K562 (cell line): Measurements from ENCODE around the gene PDE11A. TPM values are rescaled to one million over a fixed set of nuclear protein-coding genes. Genes with fewer than 3 reads are reported as not detected.
A peak's percentile ranks its signal among the peaks of the same experiment; 100 is the strongest.

ENCODE experiments used
- ASH1L ChIP-seq: fragments of 450-650 bp; IDR thresholded peaks from 2 replicates; pipeline ENCODE4 v1.6.1; 2018; ENCODE audit warnings: borderline replicate concordance, mild to moderate bottlenecking, low read depth; ENCODE audit not compliant: partially characterized antibody
- BCOR ChIP-seq: fragments of 450-650 bp; IDR thresholded peaks from 2 replicates; pipeline ENCODE4 v1.6.1; 2016
- CEBPB ChIP-seq: fragments of 450-650 bp; IDR thresholded peaks from 2 replicates; pipeline ENCODE4 v1.6.1; 2016; ENCODE audit warnings: missing genetic modification characterization, missing compliant biosample characterization
- CHCHD3 ChIP-seq: fragments of 250-450 bp; sonication (Bioruptor Pico); IDR thresholded peaks from 2 replicates; pipeline ENCODE4 v2.1.2; 2022; ENCODE audit warnings: mild to moderate bottlenecking
- CREB1 ChIP-seq, 2 experiments: sonication (generic) in 1 of 2; formaldehyde crosslinking in 1 of 2; IDR thresholded peaks; 2 replicates each; pipeline versions ENCODE4 v1.6.1 to v1.8.0; 2012 to 2022; ENCODE audit warnings: inconsistent platforms in 1 of 2, mild to moderate bottlenecking in 1 of 2, missing genetic modification reagents in 1 of 2, moderate library complexity in 1 of 2
- FOS ChIP-seq: IDR thresholded peaks from 3 replicates; pipeline ENCODE4 v1.6.1; 2011; ENCODE audit not compliant: insufficient read length; ENCODE audit errors: extremely low read depth
- FUS ChIP-seq: fragments of 200-400 bp; formaldehyde crosslinking; optimal IDR thresholded peaks from 2 replicates; pipeline ENCODE3; 2017; ENCODE audit warnings: low read depth, low read length
- POLR2H ChIP-seq: IDR thresholded peaks from 2 replicates; pipeline ENCODE4 v1.6.1; 2016; ENCODE audit warnings: missing genetic modification characterization, low read depth, mild to moderate bottlenecking, control low read depth, missing compliant biosample characterization, moderate library complexity
- PTBP1 ChIP-seq: fragments of 200-400 bp; formaldehyde crosslinking; IDR thresholded peaks from 2 replicates; pipeline ENCODE4 v1.6.1; 2017; ENCODE audit warnings: low read depth, low read length
- SMARCA5 ChIP-seq: fragments of 450-650 bp; IDR thresholded peaks from 2 replicates; pipeline ENCODE4 v1.6.1; 2016
- SNRNP70 ChIP-seq: fragments of 200-400 bp; formaldehyde crosslinking; optimal IDR thresholded peaks from 2 replicates; pipeline ENCODE3; 2017; ENCODE audit warnings: low read depth, low read length
- TBP ChIP-seq: optimal IDR thresholded peaks from 2 replicates; pipeline ENCODE3; 2011; ENCODE audit warnings: low read depth, low read length, improper control_type of control experiment
- TRIM28 ChIP-seq: fragments of 450-650 bp; IDR thresholded peaks from 2 replicates; pipeline ENCODE4 v1.6.1; 2017
- ZBTB8A ChIP-seq: fragments of 450-650 bp; IDR thresholded peaks from 2 replicates; pipeline ENCODE4 v1.6.1; 2018; ENCODE audit warnings: mild to moderate bottlenecking, moderate library complexity; ENCODE audit not compliant: partially characterized antibody
- ZNF134 ChIP-seq: fragments of 250-450 bp; sonication (Bioruptor Pico); conservative IDR thresholded peaks from 2 replicates; pipeline ENCODE4 v1.4.0; 2020
- ZNF146 ChIP-seq: IDR thresholded peaks from one replicate; pipeline ENCODE4 v1.6.1; 2018; ENCODE audit warnings: missing compliant biosample characterization; ENCODE audit not compliant: unreplicated experiment
- ZNF197 ChIP-seq: fragments of 200-800 bp; sonication (Bioruptor generic); IDR thresholded peaks from 2 replicates; pipeline ENCODE4 v1.6.1; 2016; ENCODE audit warnings: low read depth, missing genetic modification characterization, missing compliant biosample characterization
- ZNF57 ChIP-seq: fragments of 450-650 bp; formaldehyde crosslinking; IDR thresholded peaks from 2 replicates; pipeline ENCODE4 v1.4.0; 2020; ENCODE audit warnings: mild to moderate bottlenecking, moderate library complexity
- ZNF79 ChIP-seq: fragments of 250-450 bp; sonication (Bioruptor Pico); IDR thresholded peaks from 2 replicates; pipeline ENCODE4 v1.4.0; 2020; ENCODE audit warnings: low read depth, mild to moderate bottlenecking, moderate library complexity
- polyA plus RNA-seq, 8 experiments: library from polyadenylated mRNA; depleted of rRNA in 4 of 8; stranded (reverse) in 5 of 8; unstranded in 3 of 8; fragments of >200 nt; fragmentation: Nextera tagmentation in 2 of 8; fragmentation: Illumina TruSeq in 1 of 8; extraction: Ambion mirVana in 2 of 8; extraction: Trizol in 1 of 8; gene quantifications; 2 replicates each; pipeline versions ENCODE4 v1.2.1 to v1.2.3, GENCODE V29; 2011 to 2014; ENCODE audit warnings: inconsistent platforms in 1 of 8, missing spikeins in 1 of 8
- total RNA-seq, 7 experiments: library from RNA; depleted of rRNA in 6 of 7; stranded (reverse); fragments of >200 nt in 6 of 7; fragmentation: Illumina TruSeq in 2 of 7; extraction: Trizol in 2 of 7; gene quantifications; 2 replicates each; pipeline versions ENCODE4 v1.2.1 to v1.2.3, GENCODE V29; 2011 to 2021; ENCODE audit warnings: low replicate concordance in 1 of 7
- TF ChIP-seq, protein P1 (sequence below): fragments of 250-450 bp; sonication (Bioruptor Pico); IDR thresholded peaks from 2 replicates; pipeline ENCODE4 v1.9.0; 2021; ENCODE audit warnings: mild to moderate bottlenecking, inconsistent platforms
- TF ChIP-seq, protein P2 (sequence below), 2 experiments: fragments of 250-450 bp in 1 of 2; fragments of 450-650 bp in 1 of 2; sonication (Bioruptor Pico) in 1 of 2; IDR thresholded peaks; 2 replicates each; pipeline versions ENCODE4 v1.6.1 to v1.8.0; 2016 to 2021; ENCODE audit warnings: mild to moderate bottlenecking in 2 of 2, moderate library complexity in 2 of 2, missing compliant biosample characterization in 1 of 2, missing genetic modification characterization in 1 of 2
- TF ChIP-seq, protein P3 (sequence below): fragments of 200-800 bp; sonication (Bioruptor generic); IDR thresholded peaks from 2 replicates; pipeline ENCODE4 v1.6.1; 2017; ENCODE audit warnings: missing genetic modification characterization, missing compliant biosample characterization
- TF ChIP-seq, protein P4 (sequence below): fragments of 450-650 bp; formaldehyde crosslinking; IDR thresholded peaks from 2 replicates; pipeline ENCODE4 v1.4.0; 2022; ENCODE audit warnings: mild to moderate bottlenecking, moderate library complexity

PDE11A gene
- total and polyA plus RNA-seq, 9 of the 15 experiments (the other 6 are each of a cell fraction or from before 2014, with no cell fraction given), result 3.2 to 22.1 (median 5.7) TPM

DNA sequence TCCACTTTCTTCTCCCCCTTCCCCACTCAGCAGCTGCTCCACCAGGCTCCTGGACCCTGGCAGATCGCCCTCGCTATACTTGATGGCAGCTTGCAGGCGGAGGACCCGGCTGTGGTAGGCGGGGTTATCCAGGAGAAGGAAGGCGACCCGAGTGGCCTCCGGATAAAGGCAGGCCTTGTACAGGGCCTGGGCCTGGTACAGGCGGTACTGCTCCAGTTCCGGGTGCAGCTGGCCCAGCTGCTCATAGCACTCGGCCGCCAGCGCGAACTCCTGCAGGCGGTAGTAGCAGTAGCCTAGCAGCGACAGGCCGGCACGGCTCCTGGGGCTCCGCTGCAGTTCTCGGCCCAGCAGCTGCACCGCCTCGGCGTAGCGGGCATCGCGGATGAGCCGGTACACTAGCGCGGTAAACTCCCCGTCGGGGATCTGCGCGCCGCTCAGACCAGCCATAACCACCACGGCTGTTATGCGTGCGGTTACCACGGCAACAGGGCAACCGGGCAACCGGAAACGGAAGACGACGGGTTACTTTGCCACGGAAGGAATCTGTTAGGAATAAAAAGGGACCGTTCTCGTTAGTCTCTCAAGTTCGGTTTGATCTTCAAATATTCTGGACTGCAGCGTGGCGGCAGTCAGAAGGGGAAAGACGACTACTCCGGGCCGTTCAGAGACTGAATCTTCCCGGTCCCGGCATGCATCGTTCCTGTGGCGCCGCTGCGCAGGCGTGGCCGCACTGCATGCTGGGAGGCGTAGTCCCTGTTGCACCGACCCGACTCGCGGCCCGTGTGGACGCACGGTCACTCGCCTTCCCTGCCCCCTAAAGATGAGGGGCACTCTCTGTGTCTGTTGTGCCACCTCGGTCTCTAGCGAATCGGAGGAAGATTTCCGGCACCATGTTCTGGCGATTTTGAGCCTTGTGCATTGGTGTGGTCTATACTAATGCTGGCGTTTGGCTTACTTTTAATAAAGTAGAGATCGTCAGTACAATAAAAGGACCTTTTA lies 454.0 kb downstream of the PDE11A start (continued):
- TF ChIP-seq ZNF197 (peak; percentile 80; the same call in 1 of the 2 replicates), ZNF79 (peak; percentile 26; the same call in 1 of the 2 replicates), TRIM28 (no peak), FUS (no peak), ASH1L (no peak), ZNF134 (0 out of 2 replicates have a peak, but pooled peaks have one; percentile 18), POLR2H (peak; percentile 69), ZNF146 (no peak), ZBTB8A (no peak), ZNF57 (CRISPR knock-in tag) (no peak), PTBP1 (no peak), TBP (peak; percentile 77), SNRNP70 (no peak), FOS (no peak), CEBPB (no peak), CREB1 (IDR thresholded peaks at IDR 0.05) (peak; percentile 70), CREB1 (CRISPR knock-in tag; IDR thresholded peaks at IDR 0.05) (peak; percentile 24; the same call in 1 of the 2 replicates), BCOR (no peak), SMARCA5 (no peak), CHCHD3 (no peak)
- TF ChIP-seq, protein P1, sequence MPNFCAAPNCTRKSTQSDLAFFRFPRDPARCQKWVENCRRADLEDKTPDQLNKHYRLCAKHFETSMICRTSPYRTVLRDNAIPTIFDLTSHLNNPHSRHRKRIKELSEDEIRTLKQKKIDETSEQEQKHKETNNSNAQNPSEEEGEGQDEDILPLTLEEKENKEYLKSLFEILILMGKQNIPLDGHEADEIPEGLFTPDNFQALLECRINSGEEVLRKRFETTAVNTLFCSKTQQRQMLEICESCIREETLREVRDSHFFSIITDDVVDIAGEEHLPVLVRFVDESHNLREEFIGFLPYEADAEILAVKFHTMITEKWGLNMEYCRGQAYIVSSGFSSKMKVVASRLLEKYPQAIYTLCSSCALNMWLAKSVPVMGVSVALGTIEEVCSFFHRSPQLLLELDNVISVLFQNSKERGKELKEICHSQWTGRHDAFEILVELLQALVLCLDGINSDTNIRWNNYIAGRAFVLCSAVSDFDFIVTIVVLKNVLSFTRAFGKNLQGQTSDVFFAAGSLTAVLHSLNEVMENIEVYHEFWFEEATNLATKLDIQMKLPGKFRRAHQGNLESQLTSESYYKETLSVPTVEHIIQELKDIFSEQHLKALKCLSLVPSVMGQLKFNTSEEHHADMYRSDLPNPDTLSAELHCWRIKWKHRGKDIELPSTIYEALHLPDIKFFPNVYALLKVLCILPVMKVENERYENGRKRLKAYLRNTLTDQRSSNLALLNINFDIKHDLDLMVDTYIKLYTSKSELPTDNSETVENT (CRISPR knock-in tag), result peak; percentile 76; the same call in 1 of the 2 replicates
- TF ChIP-seq, protein P2, sequence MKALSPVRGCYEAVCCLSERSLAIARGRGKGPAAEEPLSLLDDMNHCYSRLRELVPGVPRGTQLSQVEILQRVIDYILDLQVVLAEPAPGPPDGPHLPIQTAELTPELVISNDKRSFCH (CRISPR knock-in tag; IDR thresholded peaks at IDR 0.05), result no peak
- TF ChIP-seq, protein P2 (tag; IDR thresholded peaks at IDR 0.05), result peak; percentile 49; the same call in 1 of the 2 replicates
- TF ChIP-seq, protein P3, sequence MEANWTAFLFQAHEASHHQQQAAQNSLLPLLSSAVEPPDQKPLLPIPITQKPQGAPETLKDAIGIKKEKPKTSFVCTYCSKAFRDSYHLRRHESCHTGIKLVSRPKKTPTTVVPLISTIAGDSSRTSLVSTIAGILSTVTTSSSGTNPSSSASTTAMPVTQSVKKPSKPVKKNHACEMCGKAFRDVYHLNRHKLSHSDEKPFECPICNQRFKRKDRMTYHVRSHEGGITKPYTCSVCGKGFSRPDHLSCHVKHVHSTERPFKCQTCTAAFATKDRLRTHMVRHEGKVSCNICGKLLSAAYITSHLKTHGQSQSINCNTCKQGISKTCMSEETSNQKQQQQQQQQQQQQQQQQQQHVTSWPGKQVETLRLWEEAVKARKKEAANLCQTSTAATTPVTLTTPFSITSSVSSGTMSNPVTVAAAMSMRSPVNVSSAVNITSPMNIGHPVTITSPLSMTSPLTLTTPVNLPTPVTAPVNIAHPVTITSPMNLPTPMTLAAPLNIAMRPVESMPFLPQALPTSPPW, result peak; percentile 47
- TF ChIP-seq, protein P4, sequence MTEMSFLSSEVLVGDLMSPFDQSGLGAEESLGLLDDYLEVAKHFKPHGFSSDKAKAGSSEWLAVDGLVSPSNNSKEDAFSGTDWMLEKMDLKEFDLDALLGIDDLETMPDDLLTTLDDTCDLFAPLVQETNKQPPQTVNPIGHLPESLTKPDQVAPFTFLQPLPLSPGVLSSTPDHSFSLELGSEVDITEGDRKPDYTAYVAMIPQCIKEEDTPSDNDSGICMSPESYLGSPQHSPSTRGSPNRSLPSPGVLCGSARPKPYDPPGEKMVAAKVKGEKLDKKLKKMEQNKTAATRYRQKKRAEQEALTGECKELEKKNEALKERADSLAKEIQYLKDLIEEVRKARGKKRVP (CRISPR knock-in tag), result peak; percentile 73
